SJCRH30 (cell line): Measurements from ENCODE around the gene STARD10. TPM values are rescaled to one million over a fixed set of nuclear protein-coding genes. Genes with fewer than 3 reads are reported as not detected.
A peak's percentile ranks its signal among the peaks of the same experiment; 100 is the strongest.
"Not testable (repeated sequence)": the region's sequence is repeated elsewhere in the genome, so short reads cannot be mapped to it uniquely, and the experiment has no call there.

ENCODE experiments used
- DNase-seq, 2 experiments: peaks; one replicate each; pipeline ENCODE4 v3.0.0-alpha.2; 2015 to 2020
- H3K27ac ChIP-seq: fragments of 250-450 bp; sonication (Bioruptor Pico); 2 replicates; pipeline ENCODE4 v1.5.1; 2020; ENCODE audit warnings: mild to moderate bottlenecking, moderate library complexity
- H3K27me3 ChIP-seq: fragments of 250-450 bp; sonication (Bioruptor Pico); 2 replicates; pipeline ENCODE4 v1.5.1; 2020; ENCODE audit warnings: mild to moderate bottlenecking, moderate library complexity
- H3K36me3 ChIP-seq: fragments of 250-450 bp; sonication (Bioruptor Pico); 2 replicates; pipeline ENCODE4 v1.5.1; 2020; ENCODE audit warnings: mild to moderate bottlenecking, moderate library complexity
- H3K4me1 ChIP-seq: fragments of 250-450 bp; sonication (Bioruptor Pico); 2 replicates; pipeline ENCODE4 v1.5.1; 2020; ENCODE audit warnings: mild to moderate bottlenecking, moderate library complexity
- H3K4me3 ChIP-seq: fragments of 250-450 bp; sonication (Bioruptor Pico); 2 replicates; pipeline ENCODE4 v1.5.1; 2020; ENCODE audit warnings: mild to moderate bottlenecking, moderate library complexity
- H3K9me3 ChIP-seq: fragments of 250-450 bp; sonication (Bioruptor Pico); replicated peaks from 2 replicates; pipeline ENCODE4 v1.5.1; 2020; ENCODE audit warnings: mild to moderate bottlenecking, moderate library complexity
- total RNA-seq: library from RNA; depleted of rRNA; stranded (reverse); fragments of >200 nt; shearing (Covaris generic); gene quantifications from 2 replicates; pipeline ENCODE4 v1.2.3, GENCODE V29; 2014

The STARD10 gene
- total RNA-seq, 1 experiment from 2014 or later = 10.3 TPM

GRCh38 chr11:72806378-72806777 is 12.5 kb upstream of the STARD10 start:
- not testable (repeated sequence) for H3K4me1 ChIP-seq, H3K9me3 ChIP-seq, H3K27ac ChIP-seq, DNase-seq, H3K4me3 ChIP-seq, H3K36me3 ChIP-seq, H3K27me3 ChIP-seq

- Histone ChIP-seq H3K36me3 (no peaks in the 10 kb centered on the region), H3K4me3 (no peak overlapping the region), H3K9me3 (no peaks in the 10 kb centered on the region), H3K27ac (no peak overlapping the region), H3K27me3 (no peaks in the 10 kb centered on the region), H3K4me1 (no peaks in the 10 kb centered on the region)
- no peak for DNase-seq
These were observed 11.4 kb upstream of the STARD10 start for GRCh38 chr11:72805216-72805615.

DNA sequence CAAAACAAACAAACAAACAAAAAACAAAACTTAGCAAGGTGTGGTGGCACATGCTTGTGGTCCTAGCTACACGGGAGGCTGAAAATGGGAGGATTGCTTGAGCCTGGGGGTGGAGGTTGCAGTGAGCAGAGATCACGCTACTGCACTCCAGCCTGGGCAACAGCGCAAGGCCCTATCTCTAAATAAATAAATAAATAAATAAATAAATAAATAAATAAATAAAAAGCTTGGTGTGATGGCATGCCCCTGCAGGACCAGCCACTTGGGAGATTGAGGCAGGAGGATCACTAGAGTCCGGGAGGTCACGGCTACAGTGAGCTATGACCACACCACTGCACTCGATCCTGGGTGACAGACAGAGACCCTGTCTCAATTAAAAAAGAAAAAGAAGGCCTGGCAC is 9.0 kb upstream of the STARD10 start:
- Histone ChIP-seq H3K36me3 (no peaks in the 10 kb centered on the region), H3K9me3 (no peaks in the 10 kb centered on the region), H3K4me1 (no peaks in the 10 kb centered on the region), H3K4me3 (no peak overlapping the region), H3K27me3 (no peaks in the 10 kb centered on the region), H3K27ac (no peak overlapping the region)
- no peak for DNase-seq

- H3K27me3 ChIP-seq = no peaks in the 10 kb centered on the region
- no peaks in the 10 kb centered on the region for H3K36me3 ChIP-seq
- no peaks in the 10 kb centered on the region for H3K9me3 ChIP-seq
- no peak overlapping the region for H3K4me3 ChIP-seq
- no peaks in the 10 kb centered on the region for H3K4me1 ChIP-seq
- no peak overlapping the region for H3K27ac ChIP-seq
- DNase-seq = no peak
These were observed 5.6 kb upstream of the STARD10 start for GRCh38 chr11:72799441-72799840.

GRCh38 chr11:72798361-72798760 is 4.5 kb upstream of the STARD10 start:
- Histone ChIP-seq H3K4me3 (no peak overlapping the region), H3K4me1 (no peaks in the 10 kb centered on the region), H3K9me3 (no peaks in the 10 kb centered on the region), H3K27me3 (no peaks in the 10 kb centered on the region), H3K27ac (no peak overlapping the region), H3K36me3 (no peaks in the 10 kb centered on the region)
- DNase-seq = no peak

- Histone ChIP-seq H3K4me3 (peak overlapping the region; percentile 69), H3K4me1 (peaks cover 4% of the 10 kb centered on the region; the same call in 1 of the 2 replicates), H3K36me3 (no peaks in the 10 kb centered on the region), H3K9me3 (no peaks in the 10 kb centered on the region), H3K27ac (peak overlapping the region; percentile 48), H3K27me3 (no peaks in the 10 kb centered on the region)
- no peak for DNase-seq
These were observed 797 bp downstream of the STARD10 start for GRCh38 chr11:72793076-72793424.

DNA sequence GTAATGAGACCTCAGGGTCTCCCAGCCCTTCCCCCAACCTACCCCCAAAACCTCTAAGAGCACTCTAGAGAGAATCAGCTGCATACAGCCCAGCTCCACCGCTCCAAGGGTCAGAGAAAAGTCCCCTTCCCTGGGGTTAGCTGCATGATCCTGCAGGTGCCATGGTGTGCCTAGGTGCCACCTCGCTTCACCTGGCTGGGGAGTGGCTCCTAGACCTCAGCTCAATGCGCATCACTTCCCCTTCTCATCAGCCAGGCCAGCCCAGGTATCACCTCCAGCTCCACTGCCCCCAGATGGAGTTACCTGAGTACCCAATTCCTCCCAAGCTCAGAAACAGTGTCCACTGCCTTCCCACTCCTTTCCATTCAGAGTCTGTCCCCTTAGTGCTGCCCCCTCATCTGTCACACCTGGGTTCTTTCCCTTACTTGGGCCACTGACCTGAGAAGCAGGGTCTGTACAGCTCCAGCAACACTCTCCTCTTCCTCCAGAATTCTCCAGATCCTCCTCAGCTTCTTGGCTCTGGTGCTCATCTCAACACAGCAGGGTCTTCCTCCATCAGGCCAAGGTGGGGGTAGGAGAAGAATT is 1.3 kb downstream of the STARD10 start:
- no peaks in the 10 kb centered on the region for H3K9me3 ChIP-seq
- peaks cover 4% of the 10 kb centered on the region; the same call in 1 of the 2 replicates for H3K4me1 ChIP-seq
- no peak overlapping the region for H3K4me3 ChIP-seq
- H3K27me3 ChIP-seq = no peaks in the 10 kb centered on the region
- H3K27ac ChIP-seq = no peak overlapping the region
- H3K36me3 ChIP-seq = no peaks in the 10 kb centered on the region
- DNase-seq = no peak

DNA sequence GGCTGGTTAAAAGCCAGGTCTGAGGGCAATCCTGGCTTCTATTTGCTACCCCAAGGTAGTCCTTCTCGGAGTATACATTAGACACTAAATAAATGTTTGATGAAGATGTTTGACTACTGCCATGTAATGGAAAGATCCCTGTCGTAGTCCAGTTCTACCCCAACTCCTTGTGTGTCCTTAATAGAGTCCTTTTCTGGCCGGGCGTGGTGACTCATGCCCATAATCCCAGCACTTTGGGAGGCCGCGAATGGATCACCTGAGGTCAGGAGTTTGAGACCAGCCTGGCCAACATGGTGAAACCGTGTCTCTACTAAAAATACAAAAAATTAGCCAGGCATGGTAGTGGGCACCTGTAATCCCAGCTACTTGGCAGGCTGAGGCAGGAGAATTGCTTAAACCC is 2.6 kb downstream of the STARD10 start:
- not testable (repeated sequence) for H3K27ac ChIP-seq, H3K36me3 ChIP-seq, H3K27me3 ChIP-seq, H3K9me3 ChIP-seq, DNase-seq, H3K4me3 ChIP-seq, H3K4me1 ChIP-seq

DNA sequence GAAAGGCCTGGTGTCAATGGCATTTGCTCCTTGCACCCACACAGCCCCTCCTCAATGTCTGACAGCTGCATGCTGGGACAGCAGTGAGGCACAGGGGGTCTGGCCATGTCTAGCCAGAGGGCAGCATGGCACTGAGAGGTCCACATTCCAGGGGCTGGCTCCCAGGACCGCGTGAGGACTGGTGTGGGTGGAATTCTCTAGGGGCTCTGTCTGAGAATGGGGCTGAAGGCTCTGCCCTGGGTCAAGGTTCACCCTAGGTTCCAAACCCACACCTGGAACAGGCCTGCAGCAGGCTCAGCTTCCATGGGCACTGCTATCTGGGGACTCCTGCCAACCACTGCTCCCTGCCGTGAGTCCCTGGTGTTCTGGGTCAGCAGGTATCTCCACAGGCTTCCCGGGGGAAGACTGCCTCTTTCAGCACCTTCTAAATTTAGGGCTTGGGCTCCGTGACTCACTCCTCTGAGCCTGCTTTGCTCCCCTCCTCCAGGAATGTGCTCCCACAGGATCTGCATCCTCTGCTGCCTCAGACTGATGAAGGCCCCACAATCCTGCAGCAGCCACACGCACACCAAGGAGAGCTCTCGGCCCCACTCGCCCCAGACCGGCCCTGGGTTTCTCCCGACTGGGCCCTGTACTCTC is 4.2 kb downstream of the STARD10 start:
- no peaks in the 10 kb centered on the region for H3K27me3 ChIP-seq
- H3K36me3 ChIP-seq = no peaks in the 10 kb centered on the region
- peaks cover 4% of the 10 kb centered on the region; the same call in 1 of the 2 replicates for H3K4me1 ChIP-seq
- no peak overlapping the region for H3K27ac ChIP-seq
- H3K4me3 ChIP-seq = no peak overlapping the region
- H3K9me3 ChIP-seq = no peaks in the 10 kb centered on the region
- DNase-seq = no peak

GRCh38 chr11:72788241-72788640 is 5.6 kb downstream of the STARD10 start:
- Histone ChIP-seq H3K27ac (no peak overlapping the region), H3K9me3 (no peaks in the 10 kb centered on the region), H3K4me3 (no peak overlapping the region), H3K36me3 (no peaks in the 10 kb centered on the region), H3K4me1 (peaks cover 3% of the 10 kb centered on the region; the same call in 1 of the 2 replicates), H3K27me3 (no peaks in the 10 kb centered on the region)
- DNase-seq = no peak

DNA sequence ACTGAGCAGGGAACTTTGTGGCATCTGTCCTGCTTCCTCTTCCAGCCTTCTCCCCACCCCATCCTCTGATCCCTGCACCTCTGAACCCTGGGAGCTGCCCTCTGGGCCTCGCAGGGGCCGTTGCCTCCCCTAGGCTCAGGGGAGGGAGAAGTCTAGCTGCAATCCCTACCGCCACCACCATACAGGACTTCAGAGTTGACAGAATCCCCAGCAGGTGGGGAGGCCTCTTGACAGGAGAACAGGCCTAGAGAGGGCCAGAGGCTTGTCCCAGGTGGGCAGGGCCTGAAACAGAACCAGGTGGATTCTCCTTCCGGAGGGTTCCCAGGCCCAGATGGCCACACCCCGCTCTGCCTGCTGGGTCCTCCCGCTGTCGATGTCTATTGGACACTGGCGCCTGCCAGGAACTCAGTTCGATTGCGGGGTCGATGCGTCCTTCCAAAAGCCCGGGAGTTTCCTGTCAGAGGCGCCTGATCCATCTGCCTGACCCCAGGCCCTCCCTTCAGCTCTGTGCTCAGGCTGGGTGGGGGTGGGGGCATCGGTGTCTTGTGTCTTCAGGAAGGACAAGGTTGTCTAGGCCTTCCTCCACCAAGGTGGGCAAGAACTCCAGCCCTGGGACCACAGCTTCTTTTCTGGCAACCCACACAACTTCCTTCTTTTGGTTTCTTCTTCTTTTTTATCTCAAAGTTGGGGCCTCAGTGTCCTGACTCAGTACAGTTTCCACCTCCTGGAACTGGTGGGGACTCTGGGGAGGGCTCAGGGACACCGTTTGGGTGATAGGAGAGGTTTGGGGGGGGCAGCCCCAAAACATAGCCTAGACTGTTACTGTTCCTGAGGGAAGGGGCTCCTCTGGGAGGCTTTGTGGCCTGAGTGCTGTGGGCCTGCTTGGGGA is 6.4 kb downstream of the STARD10 start:
- H3K27me3 ChIP-seq = no peaks in the 10 kb centered on the region
- no peak overlapping the region for H3K27ac ChIP-seq
- H3K4me1 ChIP-seq = 0 out of 2 replicates have a peak, but pooled peaks cover 2% of the 10 kb centered on the region
- no peaks in the 10 kb centered on the region for H3K9me3 ChIP-seq
- H3K36me3 ChIP-seq = no peaks in the 10 kb centered on the region
- DNase-seq = no peak
- H3K4me3 ChIP-seq = no peak overlapping the region

DNA sequence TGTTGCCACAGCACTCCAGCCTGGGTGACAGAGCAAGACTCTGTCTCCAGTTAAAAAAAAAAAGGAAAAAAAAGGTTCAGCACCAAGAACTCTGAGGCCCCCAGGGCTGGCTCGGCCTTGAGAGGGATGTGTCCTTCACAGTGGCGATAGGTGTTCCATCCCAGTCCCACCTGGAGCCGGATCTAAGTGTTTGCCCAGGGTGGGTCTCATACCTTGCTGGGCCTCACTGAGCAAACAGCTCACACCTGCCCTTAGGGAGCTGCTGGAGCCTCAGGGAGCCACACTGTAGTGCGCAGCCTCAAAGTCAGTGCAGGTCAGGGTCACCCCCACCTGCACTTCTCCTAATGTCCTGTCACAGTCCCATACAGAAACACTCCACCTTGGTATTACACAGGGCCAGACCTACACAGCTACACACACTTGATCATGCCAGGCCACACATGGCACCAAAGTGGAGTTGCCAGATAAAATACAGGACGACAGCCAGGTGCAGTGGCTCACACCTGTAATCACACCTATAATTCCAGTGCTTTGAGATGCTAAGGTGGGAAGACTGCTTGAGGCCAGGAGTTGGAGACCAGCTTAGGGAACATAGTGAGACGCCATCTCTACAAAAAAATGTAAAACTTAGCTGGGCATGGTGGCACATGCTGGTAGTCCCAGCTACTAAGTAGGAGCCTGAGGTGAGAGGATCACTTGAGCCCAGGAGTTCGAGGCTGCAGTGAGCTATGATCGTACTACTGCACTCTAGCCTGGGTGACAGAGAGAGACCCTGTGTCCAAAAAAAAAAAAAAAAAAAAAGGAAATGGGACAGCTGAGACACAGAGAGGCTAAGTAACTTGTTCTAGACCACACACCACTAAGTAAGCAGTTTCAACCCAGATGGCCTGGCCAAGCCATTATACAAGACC is 7.3 kb downstream of the STARD10 start:
- no peak overlapping the region for H3K4me3 ChIP-seq
- H3K9me3 ChIP-seq = no peaks in the 10 kb centered on the region
- no peaks in the 10 kb centered on the region for H3K27me3 ChIP-seq
- 0 out of 2 replicates have a peak, but pooled peaks cover 2% of the 10 kb centered on the region for H3K4me1 ChIP-seq
- no peaks in the 10 kb centered on the region for H3K36me3 ChIP-seq
- no peak for DNase-seq
- H3K27ac ChIP-seq = no peak overlapping the region

DNA sequence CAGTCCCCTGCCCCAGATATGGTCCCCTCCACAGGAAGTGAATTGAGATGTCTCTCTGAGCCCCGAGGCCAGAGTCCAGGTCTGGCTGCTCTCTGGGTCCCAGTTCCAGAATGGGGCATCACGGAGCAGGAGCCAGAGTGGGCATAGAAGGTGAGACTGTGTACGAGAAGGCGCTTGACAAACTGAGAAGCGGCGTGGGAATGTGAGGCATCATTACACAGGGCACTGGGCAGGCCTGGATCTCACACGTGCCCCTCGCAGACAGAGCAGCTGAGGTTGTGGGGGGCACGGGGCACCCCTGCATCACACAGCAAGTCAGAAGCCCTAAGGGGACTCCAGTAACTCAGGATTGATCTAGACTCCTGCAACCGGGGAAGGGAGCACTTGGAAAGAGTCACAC is 9.2 kb downstream of the STARD10 start:
- DNase-seq = no peak
- no peaks in the 10 kb centered on the region for H3K27me3 ChIP-seq
- no peaks in the 10 kb centered on the region for H3K36me3 ChIP-seq
- no peaks in the 10 kb centered on the region for H3K9me3 ChIP-seq
- H3K27ac ChIP-seq = no peak overlapping the region
- H3K4me3 ChIP-seq = no peak overlapping the region
- 0 out of 2 replicates have a peak, but pooled peaks cover 2% of the 10 kb centered on the region for H3K4me1 ChIP-seq

DNA sequence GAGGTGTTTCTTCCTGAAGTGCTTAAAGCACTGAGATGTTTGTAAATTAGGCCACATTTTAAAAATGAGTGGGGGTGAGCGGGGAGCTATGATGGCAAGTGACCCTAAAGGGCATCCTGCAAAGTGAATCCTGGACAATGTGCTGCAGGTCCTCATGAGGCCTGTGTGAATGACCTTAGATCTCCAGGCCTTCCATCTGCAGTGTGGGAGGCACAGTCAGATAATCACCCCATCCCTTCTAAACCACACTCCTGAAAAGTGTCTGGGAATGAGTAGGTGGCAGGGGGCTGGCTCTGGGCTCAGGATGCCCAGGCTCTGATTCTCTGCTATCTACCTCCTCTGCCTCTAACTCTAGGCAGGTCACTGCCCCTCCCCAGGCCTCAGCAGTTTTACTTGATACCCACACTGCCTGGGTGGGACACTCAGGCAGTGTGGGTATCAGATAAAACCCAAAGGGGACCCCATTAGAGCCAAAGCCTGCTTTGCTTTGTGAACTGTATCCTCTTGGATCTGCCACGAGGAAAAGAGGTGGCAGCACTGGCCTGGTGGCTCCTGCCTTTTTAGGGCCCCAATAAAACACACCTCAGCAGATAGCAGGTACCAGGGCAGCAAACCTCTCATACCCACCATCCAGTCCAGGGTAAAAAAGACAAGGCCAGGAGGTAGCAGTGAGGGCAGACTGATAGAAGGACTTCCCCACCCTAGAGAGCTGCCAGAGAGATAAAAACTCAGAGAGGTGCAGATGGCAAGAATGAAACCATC is 10.5 kb downstream of the STARD10 start:
- H3K27me3 ChIP-seq = no peaks in the 10 kb centered on the region
- DNase-seq = no peak
- no peaks in the 10 kb centered on the region for H3K36me3 ChIP-seq
- H3K9me3 ChIP-seq = no peaks in the 10 kb centered on the region
- H3K4me1 ChIP-seq = 0 out of 2 replicates have a peak, but pooled peaks cover 2% of the 10 kb centered on the region
- H3K4me3 ChIP-seq = no peak overlapping the region
- H3K27ac ChIP-seq = no peak overlapping the region
